K562 (cell line): ENCODE measurements around the gene VPS33A. TPM values are rescaled to one million over a fixed set of nuclear protein-coding genes. Genes with fewer than 3 reads are reported as not detected.

ENCODE experiments used
- E2F3 ChIP-seq: fragments of 250-450 bp; sonication (Bioruptor Pico); IDR thresholded peaks from 2 replicates; pipeline ENCODE4 v1.4.0; 2020; ENCODE audit warnings: mild to moderate bottlenecking
- EGR1 ChIP-seq: fragments of 450-650 bp; conservative IDR thresholded peaks from 2 replicates; pipeline ENCODE4 v1.6.1; 2017; ENCODE audit warnings: mild to moderate bottlenecking
- ETS2 ChIP-seq: IDR thresholded peaks from 2 replicates; pipeline ENCODE4 v1.6.1; 2016; ENCODE audit warnings: borderline replicate concordance, missing genetic modification characterization, mild to moderate bottlenecking, moderate library complexity, missing compliant biosample characterization; ENCODE audit not compliant: poor library complexity, severe bottlenecking
- GATA2 ChIP-seq: sonication (generic); formaldehyde crosslinking; IDR thresholded peaks from 2 replicates; pipeline ENCODE4 v1.4.0; 2020; ENCODE audit warnings: mild to moderate bottlenecking, missing genetic modification reagents
- HNRNPH1 ChIP-seq: fragments of 200-400 bp; formaldehyde crosslinking; optimal IDR thresholded peaks from 2 replicates; pipeline ENCODE3; 2017; ENCODE audit warnings: low read depth, mild to moderate bottlenecking, low read length, moderate library complexity
- MEF2A ChIP-seq: IDR thresholded peaks from 2 replicates; pipeline ENCODE4 v1.6.1; 2011; ENCODE audit warnings: low read depth, mild to moderate bottlenecking, low read length, moderate library complexity; ENCODE audit not compliant: control insufficient read depth
- MLLT1 ChIP-seq, 2 experiments: fragments of 450-650 bp; IDR thresholded peaks; 2 replicates each; pipeline ENCODE4 v1.6.1; 2016
- POLR2H ChIP-seq: IDR thresholded peaks from 2 replicates; pipeline ENCODE4 v1.6.1; 2016; ENCODE audit warnings: missing genetic modification characterization, low read depth, mild to moderate bottlenecking, control low read depth, missing compliant biosample characterization, moderate library complexity
- YBX1 ChIP-seq: fragments of 450-650 bp; IDR thresholded peaks from 2 replicates; pipeline ENCODE4 v1.7.1; 2016; ENCODE audit warnings: mild to moderate bottlenecking
- ZNF384 ChIP-seq: IDR thresholded peaks from 2 replicates; pipeline ENCODE4 v1.6.1; 2012; ENCODE audit warnings: low read depth, low read length, improper control_type of control experiment
- ZNF431 ChIP-seq: sonication (generic); formaldehyde crosslinking; IDR thresholded peaks from 2 replicates; pipeline ENCODE4 v1.8.0; 2022; ENCODE audit warnings: mild to moderate bottlenecking, missing genetic modification reagents
- ZNF445 ChIP-seq: fragments of 250-450 bp; sonication (Bioruptor Pico); IDR thresholded peaks from 2 replicates; pipeline ENCODE4 v1.4.0; 2020; ENCODE audit warnings: low read depth, mild to moderate bottlenecking, moderate library complexity
- ZNF655 ChIP-seq: fragments of 250-450 bp; sonication (Bioruptor Pico); IDR thresholded peaks from 2 replicates; pipeline ENCODE4 v1.5.0; 2021
- polyA plus RNA-seq, 8 experiments: library from polyadenylated mRNA; depleted of rRNA in 4 of 8; stranded (reverse) in 5 of 8; unstranded in 3 of 8; fragments of >200 nt; fragmentation: Nextera tagmentation in 2 of 8; fragmentation: Illumina TruSeq in 1 of 8; extraction: Ambion mirVana in 2 of 8; extraction: Trizol in 1 of 8; gene quantifications; 2 replicates each; pipeline versions ENCODE4 v1.2.1 to v1.2.3, GENCODE V29; 2011 to 2014; ENCODE audit warnings: inconsistent platforms in 1 of 8, missing spikeins in 1 of 8
- total RNA-seq, 7 experiments: library from RNA; depleted of rRNA in 6 of 7; stranded (reverse); fragments of >200 nt in 6 of 7; fragmentation: Illumina TruSeq in 2 of 7; extraction: Trizol in 2 of 7; gene quantifications; 2 replicates each; pipeline versions ENCODE4 v1.2.1 to v1.2.3, GENCODE V29; 2011 to 2021; ENCODE audit warnings: low replicate concordance in 1 of 7
- TF ChIP-seq, protein P1 (sequence below): fragments of 450-650 bp; IDR thresholded peaks from 2 replicates; pipeline ENCODE4 v1.6.1; 2016; ENCODE audit warnings: mild to moderate bottlenecking, moderate library complexity

The VPS33A gene
- total and polyA plus RNA-seq, 9 of the 15 experiments (the other 6 are each of a cell fraction or from before 2014, with no cell fraction given) = 10.6 to 34.3 (median 25.3) TPM

- TF ChIP-seq MLLT1 (IDR thresholded peaks at IDR 0.05) (no peak), ZNF384 (no peak), EGR1 (no peak), ZNF431 (CRISPR knock-in tag) (peak; percentile 90), ZNF445 (CRISPR knock-in tag) (no peak), HNRNPH1 (no peak), ETS2 (tag) (no peak), POLR2H (tag) (no peak), GATA2 (no peak), E2F3 (CRISPR knock-in tag) (peak; percentile 95), MEF2A (no peak), ZNF655 (CRISPR knock-in tag) (no peak), YBX1 (no peak)
- TF ChIP-seq, protein P1, sequence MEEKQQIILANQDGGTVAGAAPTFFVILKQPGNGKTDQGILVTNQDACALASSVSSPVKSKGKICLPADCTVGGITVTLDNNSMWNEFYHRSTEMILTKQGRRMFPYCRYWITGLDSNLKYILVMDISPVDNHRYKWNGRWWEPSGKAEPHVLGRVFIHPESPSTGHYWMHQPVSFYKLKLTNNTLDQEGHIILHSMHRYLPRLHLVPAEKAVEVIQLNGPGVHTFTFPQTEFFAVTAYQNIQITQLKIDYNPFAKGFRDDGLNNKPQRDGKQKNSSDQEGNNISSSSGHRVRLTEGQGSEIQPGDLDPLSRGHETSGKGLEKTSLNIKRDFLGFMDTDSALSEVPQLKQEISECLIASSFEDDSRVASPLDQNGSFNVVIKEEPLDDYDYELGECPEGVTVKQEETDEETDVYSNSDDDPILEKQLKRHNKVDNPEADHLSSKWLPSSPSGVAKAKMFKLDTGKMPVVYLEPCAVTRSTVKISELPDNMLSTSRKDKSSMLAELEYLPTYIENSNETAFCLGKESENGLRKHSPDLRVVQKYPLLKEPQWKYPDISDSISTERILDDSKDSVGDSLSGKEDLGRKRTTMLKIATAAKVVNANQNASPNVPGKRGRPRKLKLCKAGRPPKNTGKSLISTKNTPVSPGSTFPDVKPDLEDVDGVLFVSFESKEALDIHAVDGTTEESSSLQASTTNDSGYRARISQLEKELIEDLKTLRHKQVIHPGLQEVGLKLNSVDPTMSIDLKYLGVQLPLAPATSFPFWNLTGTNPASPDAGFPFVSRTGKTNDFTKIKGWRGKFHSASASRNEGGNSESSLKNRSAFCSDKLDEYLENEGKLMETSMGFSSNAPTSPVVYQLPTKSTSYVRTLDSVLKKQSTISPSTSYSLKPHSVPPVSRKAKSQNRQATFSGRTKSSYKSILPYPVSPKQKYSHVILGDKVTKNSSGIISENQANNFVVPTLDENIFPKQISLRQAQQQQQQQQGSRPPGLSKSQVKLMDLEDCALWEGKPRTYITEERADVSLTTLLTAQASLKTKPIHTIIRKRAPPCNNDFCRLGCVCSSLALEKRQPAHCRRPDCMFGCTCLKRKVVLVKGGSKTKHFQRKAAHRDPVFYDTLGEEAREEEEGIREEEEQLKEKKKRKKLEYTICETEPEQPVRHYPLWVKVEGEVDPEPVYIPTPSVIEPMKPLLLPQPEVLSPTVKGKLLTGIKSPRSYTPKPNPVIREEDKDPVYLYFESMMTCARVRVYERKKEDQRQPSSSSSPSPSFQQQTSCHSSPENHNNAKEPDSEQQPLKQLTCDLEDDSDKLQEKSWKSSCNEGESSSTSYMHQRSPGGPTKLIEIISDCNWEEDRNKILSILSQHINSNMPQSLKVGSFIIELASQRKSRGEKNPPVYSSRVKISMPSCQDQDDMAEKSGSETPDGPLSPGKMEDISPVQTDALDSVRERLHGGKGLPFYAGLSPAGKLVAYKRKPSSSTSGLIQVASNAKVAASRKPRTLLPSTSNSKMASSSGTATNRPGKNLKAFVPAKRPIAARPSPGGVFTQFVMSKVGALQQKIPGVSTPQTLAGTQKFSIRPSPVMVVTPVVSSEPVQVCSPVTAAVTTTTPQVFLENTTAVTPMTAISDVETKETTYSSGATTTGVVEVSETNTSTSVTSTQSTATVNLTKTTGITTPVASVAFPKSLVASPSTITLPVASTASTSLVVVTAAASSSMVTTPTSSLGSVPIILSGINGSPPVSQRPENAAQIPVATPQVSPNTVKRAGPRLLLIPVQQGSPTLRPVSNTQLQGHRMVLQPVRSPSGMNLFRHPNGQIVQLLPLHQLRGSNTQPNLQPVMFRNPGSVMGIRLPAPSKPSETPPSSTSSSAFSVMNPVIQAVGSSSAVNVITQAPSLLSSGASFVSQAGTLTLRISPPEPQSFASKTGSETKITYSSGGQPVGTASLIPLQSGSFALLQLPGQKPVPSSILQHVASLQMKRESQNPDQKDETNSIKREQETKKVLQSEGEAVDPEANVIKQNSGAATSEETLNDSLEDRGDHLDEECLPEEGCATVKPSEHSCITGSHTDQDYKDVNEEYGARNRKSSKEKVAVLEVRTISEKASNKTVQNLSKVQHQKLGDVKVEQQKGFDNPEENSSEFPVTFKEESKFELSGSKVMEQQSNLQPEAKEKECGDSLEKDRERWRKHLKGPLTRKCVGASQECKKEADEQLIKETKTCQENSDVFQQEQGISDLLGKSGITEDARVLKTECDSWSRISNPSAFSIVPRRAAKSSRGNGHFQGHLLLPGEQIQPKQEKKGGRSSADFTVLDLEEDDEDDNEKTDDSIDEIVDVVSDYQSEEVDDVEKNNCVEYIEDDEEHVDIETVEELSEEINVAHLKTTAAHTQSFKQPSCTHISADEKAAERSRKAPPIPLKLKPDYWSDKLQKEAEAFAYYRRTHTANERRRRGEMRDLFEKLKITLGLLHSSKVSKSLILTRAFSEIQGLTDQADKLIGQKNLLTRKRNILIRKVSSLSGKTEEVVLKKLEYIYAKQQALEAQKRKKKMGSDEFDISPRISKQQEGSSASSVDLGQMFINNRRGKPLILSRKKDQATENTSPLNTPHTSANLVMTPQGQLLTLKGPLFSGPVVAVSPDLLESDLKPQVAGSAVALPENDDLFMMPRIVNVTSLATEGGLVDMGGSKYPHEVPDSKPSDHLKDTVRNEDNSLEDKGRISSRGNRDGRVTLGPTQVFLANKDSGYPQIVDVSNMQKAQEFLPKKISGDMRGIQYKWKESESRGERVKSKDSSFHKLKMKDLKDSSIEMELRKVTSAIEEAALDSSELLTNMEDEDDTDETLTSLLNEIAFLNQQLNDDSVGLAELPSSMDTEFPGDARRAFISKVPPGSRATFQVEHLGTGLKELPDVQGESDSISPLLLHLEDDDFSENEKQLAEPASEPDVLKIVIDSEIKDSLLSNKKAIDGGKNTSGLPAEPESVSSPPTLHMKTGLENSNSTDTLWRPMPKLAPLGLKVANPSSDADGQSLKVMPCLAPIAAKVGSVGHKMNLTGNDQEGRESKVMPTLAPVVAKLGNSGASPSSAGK = peak; percentile 100
Observed at GRCh38 chr12:122226366-122227125, 39.7 kb downstream of the VPS33A start (continued).
